OCI-LY3 (cell line): ENCODE results near the gene ABCC6.
"Not testable (repeated sequence)": the region's sequence is repeated elsewhere in the genome, so short reads cannot be mapped to it uniquely, and the experiment has no call there.

Experiments used
- EZH2phosphoT487 ChIP-seq: fragments of 200-600 bp; shearing (Covaris generic); IDR thresholded peaks from 2 replicates; pipeline ENCODE4 v1.6.1; 2018; ENCODE audit warnings: antibody characterized with exemption, mixed run types, low read depth
- TF ChIP-seq, protein P1 (sequence below): fragments of 200-600, 300-600 bp; sonication (generic); IDR thresholded peaks from 2 replicates; pipeline ENCODE4 v1.5.1; 2014; ENCODE audit warnings: antibody characterized with exemption, low read length, low read depth

DNA sequence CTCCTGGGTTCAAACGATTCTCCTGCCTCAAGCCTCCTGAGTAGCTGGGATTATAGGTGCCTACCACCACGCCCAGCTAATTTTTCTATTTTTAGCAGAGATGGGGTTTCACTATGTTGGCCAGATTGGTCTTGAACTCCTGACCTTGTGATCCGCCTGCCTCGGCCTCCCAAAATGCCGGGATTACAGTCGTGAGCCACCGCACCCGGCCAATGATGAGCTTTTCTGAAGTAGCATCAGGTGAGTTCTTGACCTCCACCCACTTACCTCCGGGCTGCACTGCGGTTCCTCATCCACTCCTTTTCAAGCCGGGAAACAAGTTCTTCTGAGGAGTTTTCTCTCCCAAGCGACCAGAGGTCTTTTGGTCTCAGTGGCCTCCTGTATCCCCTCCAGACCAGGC lies 14.8 kb downstream of the ABCC6 start:
- TF ChIP-seq EZH2phosphoT487 = not testable (repeated sequence)
- TF ChIP-seq, protein P1, sequence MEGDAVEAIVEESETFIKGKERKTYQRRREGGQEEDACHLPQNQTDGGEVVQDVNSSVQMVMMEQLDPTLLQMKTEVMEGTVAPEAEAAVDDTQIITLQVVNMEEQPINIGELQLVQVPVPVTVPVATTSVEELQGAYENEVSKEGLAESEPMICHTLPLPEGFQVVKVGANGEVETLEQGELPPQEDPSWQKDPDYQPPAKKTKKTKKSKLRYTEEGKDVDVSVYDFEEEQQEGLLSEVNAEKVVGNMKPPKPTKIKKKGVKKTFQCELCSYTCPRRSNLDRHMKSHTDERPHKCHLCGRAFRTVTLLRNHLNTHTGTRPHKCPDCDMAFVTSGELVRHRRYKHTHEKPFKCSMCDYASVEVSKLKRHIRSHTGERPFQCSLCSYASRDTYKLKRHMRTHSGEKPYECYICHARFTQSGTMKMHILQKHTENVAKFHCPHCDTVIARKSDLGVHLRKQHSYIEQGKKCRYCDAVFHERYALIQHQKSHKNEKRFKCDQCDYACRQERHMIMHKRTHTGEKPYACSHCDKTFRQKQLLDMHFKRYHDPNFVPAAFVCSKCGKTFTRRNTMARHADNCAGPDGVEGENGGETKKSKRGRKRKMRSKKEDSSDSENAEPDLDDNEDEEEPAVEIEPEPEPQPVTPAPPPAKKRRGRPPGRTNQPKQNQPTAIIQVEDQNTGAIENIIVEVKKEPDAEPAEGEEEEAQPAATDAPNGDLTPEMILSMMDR = not testable (repeated sequence)
